NCI-H2029 (cell line): Measurements from ENCODE around the gene ADCK2.
"Not testable (repeated sequence)": the region's sequence is repeated elsewhere in the genome, so short reads cannot be mapped to it uniquely, and the experiment has no call there.

Source experiments
- DNase-seq: peaks from one replicate; lab custom pipeline; 2025; lab: John Stamatoyannopoulos, UW

ADCK2 gene

GRCh38 chr7:140646931-140647647 lies 25.7 kb upstream of the ADCK2 start:
- DNase-seq, result no peak

GRCh38 chr7:140649556-140650205 lies 23.1 kb upstream of the ADCK2 start:
- DNase-seq, result no peak

GRCh38 chr7:140650367-140650766 lies 22.4 kb upstream of the ADCK2 start:
- no peak for DNase-seq

GRCh38 chr7:140653319-140654108 lies 19.2 kb upstream of the ADCK2 start:
- DNase-seq, result peak; percentile 67

GRCh38 chr7:140654109-140654387 lies 18.7 kb upstream of the ADCK2 start:
- DNase-seq, result no peak

GRCh38 chr7:140654661-140655060 lies 18.1 kb upstream of the ADCK2 start:
- DNase-seq, result no peak

GRCh38 chr7:140655511-140656408 lies 17.0 kb upstream of the ADCK2 start:
- no peak for DNase-seq

GRCh38 chr7:140656548-140657515 lies 15.9 kb upstream of the ADCK2 start:
- DNase-seq, result no peak

GRCh38 chr7:140657891-140658290 lies 14.9 kb upstream of the ADCK2 start:
- no peak for DNase-seq

GRCh38 chr7:140659856-140660255 lies 12.9 kb upstream of the ADCK2 start:
- DNase-seq, result no peak

- DNase-seq, result no peak
Observed at GRCh38 chr7:140661124-140661523, 11.6 kb upstream of the ADCK2 start.

GRCh38 chr7:140662938-140663337 lies 9.8 kb upstream of the ADCK2 start:
- DNase-seq, result not testable (repeated sequence)

- DNase-seq, result no peak
Observed at GRCh38 chr7:140667476-140667875, 5.3 kb upstream of the ADCK2 start.

GRCh38 chr7:140668641-140669040 lies 4.1 kb upstream of the ADCK2 start:
- no peak for DNase-seq

- DNase-seq, result no peak
Observed at GRCh38 chr7:140669352-140669751, 3.4 kb upstream of the ADCK2 start.

- not testable (repeated sequence) for DNase-seq
Observed at GRCh38 chr7:140669862-140670261, 2.9 kb upstream of the ADCK2 start.

GRCh38 chr7:140670343-140670935 lies 2.3 kb upstream of the ADCK2 start:
- no peak for DNase-seq

- DNase-seq, result no peak
Observed at GRCh38 chr7:140671966-140672365, 779 bp upstream of the ADCK2 start.

- DNase-seq, result peak; percentile 53
Observed at GRCh38 chr7:140673063-140673773, 473 bp downstream of the ADCK2 start.

GRCh38 chr7:140673774-140674155 lies 1.0 kb downstream of the ADCK2 start:
- no peak for DNase-seq
